BLaER1 treated with 17β-estradiol and CSF1 and Interleukin-3, amounts not matched to agents 10 nM and 100 nM (cell line): ENCODE data around the gene GJA8.
A peak's percentile ranks its signal among the peaks of the same experiment; 100 is the strongest.
"Not testable (repeated sequence)": the region's sequence is repeated elsewhere in the genome, so short reads cannot be mapped to it uniquely, and the experiment has no call there.

Experiments used
- H3K27ac ChIP-seq, 11 experiments: shearing (Covaris generic); formaldehyde crosslinking; 2 replicates each; pipeline ENCODE4 v1.8.1; 2022
- H3K27me3 ChIP-seq, 11 experiments: shearing (Covaris generic); formaldehyde crosslinking; 2 replicates each; pipeline ENCODE4 v1.8.1; 2022
- H3K36me3 ChIP-seq, 11 experiments: shearing (Covaris generic); formaldehyde crosslinking; 2 replicates each; pipeline ENCODE4 v1.8.1; 2022
- H3K4me1 ChIP-seq, 10 experiments: shearing (Covaris generic); formaldehyde crosslinking; 2 replicates each; pipeline ENCODE4 v1.8.1; 2022
- H3K4me2 ChIP-seq, 11 experiments: shearing (Covaris generic); formaldehyde crosslinking; 2 replicates each; pipeline ENCODE4 v1.8.1; 2022
- H3K4me3 ChIP-seq, 10 experiments: shearing (Covaris generic); formaldehyde crosslinking; 2 replicates each; pipeline ENCODE4 v1.8.1; 2022
- H3K9ac ChIP-seq, 11 experiments: shearing (Covaris generic); formaldehyde crosslinking; 2 replicates each; pipeline ENCODE4 v1.8.1; 2022
- H3K9me3 ChIP-seq, 11 experiments: shearing (Covaris generic); formaldehyde crosslinking; replicated peaks in 1 of 11; 2 replicates each; pipeline ENCODE4 v1.8.1; 2022
- H4K20me1 ChIP-seq, 11 experiments: shearing (Covaris generic); formaldehyde crosslinking; 2 replicates each; pipeline ENCODE4 v1.8.1; 2022
- Cebpa-rat ChIP-seq, 11 experiments: shearing (Covaris generic); IDR thresholded peaks; 2 replicates each; pipeline ENCODE4 v1.8.1; 2022

The GJA8 gene

DNA sequence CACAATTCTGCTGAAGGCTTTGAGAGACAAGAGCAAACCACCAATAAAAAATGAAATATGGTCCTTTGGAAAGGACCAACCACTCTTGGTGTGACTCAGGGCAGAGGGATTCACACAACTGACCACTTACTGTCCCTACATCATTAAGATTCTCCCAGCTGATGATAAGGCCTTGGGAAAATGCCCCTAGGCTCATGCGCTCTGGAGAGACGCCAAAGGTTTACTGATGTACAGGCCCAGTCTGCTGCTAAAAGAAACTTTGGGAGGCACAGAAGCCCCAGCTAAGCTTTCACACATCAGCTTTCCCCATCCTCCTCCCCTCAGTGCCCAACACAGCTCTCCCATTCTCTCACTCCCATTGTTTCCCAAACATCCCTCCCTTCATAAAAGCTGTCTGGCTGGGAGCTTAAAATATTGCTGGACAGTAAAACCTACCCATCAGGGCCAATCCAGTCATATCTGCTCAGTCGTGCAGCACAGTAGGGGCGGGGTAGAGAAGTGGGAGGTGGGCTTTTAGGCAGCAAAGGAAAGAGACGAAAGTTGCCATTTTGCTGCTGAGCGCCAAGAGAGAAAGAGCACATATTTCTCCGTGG is at the start of gene GJA8:
GJA8 (plus strand) TSS at position 543 of the 593 bp plus-strand sequence. CDS start 5,161 bp downstream, outside the sequence.
- H3K4me2 ChIP-seq, result peak within 1 kb of the TSS in 10 of 11 experiments; percentile 33 to 73 (median 54); a peak in 21 of 22 replicates
- no peaks in the 10 kb centered on the region for H4K20me1 ChIP-seq
- no peak within 1 kb of the TSS for H3K4me3 ChIP-seq
- H3K36me3 ChIP-seq, result no peaks in the 10 kb centered on the region
- H3K27ac ChIP-seq, result peak within 1 kb of the TSS in 3 of 11 experiments; percentile 3 to 31 (median 15); a peak in 1 of 22 replicates
- H3K4me1 ChIP-seq, result peaks cover 4 to 39% (median 29%) of the 10 kb centered on the region in 10 experiments; a peak in 19 of 20 replicates
- no peak within 1 kb of the TSS for H3K9ac ChIP-seq
- no peaks in the 10 kb centered on the region for H3K27me3 ChIP-seq
- TF ChIP-seq Cebpa-rat (IDR thresholded peaks at IDR 0.05), result no peak
- peaks cover 0 to 6% (median 0%) of the 10 kb centered on the region in 11 experiments; a peak in 1 of 22 replicates for H3K9me3 ChIP-seq

DNA sequence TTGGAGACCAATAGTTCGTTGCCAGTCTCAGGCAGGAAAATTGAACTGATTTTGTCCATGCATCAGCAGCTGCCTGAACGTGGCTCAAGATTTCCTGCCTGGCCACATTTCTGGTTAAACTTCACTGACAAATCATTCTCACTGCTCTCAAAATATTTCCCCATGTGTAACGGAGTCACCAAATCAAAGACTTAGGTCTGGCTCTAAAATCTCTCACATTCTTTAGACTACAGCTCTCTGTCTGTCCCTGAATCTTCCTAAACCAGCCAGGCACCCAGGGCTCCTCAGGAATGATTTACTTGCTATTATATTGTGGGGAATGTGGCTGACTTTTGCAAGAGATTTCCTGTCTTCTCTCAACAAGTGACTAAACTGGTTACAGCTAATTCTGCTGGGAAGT is 49.2 kb upstream of the GJA8 start:
- no peak for TF ChIP-seq Cebpa-rat (IDR thresholded peaks at IDR 0.05)
- Histone ChIP-seq H3K9me3 (peaks cover 0 to 6% (median 0%) of the 10 kb centered on the region in 11 experiments; a peak in 3 of 22 replicates), H3K27ac (no peak overlapping the region), H3K4me1 (peaks cover 0 to 25% (median 14%) of the 10 kb centered on the region in 10 experiments; a peak in 16 of 20 replicates), H3K27me3 (no peaks in the 10 kb centered on the region), H3K4me2 (peak overlapping the region in 10 of 11 experiments; percentile 30 to 66 (median 46); a peak in 18 of 22 replicates), H3K9ac (0 out of 22 replicates have a peak overlapping the region, but pooled peaks of 1 of the 11 experiments have one; percentile 22), H3K36me3 (no peaks in the 10 kb centered on the region), H4K20me1 (no peaks in the 10 kb centered on the region), H3K4me3 (no peak overlapping the region)

DNA sequence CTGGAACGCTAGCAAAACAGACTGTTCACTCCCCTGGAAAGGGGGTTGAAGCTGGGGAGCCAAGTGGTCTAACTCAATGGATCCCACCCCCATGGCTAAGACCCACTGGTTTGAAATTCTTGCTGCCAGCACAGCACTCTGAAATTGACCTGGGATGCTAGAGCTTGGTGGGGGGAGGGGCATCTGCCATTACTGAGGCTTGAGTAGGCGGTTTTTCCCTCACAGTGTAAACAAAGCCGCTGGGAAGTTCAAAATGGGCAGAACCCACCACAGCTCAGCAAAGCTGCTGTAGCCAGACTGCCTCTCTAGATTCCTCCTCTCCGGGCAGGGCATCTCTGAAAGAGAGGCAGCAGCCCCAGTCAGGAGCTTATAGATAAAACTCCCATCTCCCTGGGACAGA is 47.6 kb upstream of the GJA8 start:
- not testable (repeated sequence) for H3K27ac ChIP-seq, H4K20me1 ChIP-seq, H3K27me3 ChIP-seq, H3K36me3 ChIP-seq, H3K4me3 ChIP-seq, H3K9ac ChIP-seq
- peaks cover 0 to 13% (median 4%) of the 10 kb centered on the region in 11 experiments; a peak in 3 of 22 replicates for H3K9me3 ChIP-seq
- H3K4me2 ChIP-seq, result peak overlapping the region in 1 of 11 experiments; percentile 18; a peak in 1 of 22 replicates
- peaks cover 0 to 25% (median 14%) of the 10 kb centered on the region in 10 experiments; a peak in 16 of 20 replicates for H3K4me1 ChIP-seq

DNA sequence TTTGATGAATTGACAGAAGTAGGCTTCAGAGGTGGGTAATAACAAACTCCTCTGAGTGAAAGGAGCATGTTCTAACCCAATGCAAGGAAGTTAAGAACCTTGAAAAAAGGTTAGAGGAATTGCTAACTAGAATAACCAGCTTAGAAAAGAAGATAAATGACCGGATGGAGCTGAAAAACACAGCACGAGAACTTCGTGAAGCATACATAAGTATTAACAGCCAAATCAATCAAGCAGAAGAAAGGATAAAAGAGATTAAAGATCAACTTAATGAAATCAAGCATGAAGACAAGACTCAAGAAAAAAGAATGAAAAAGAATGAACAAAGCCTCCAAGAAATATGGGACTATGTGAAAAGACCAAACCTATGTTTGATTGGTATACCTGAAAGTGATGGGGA is 46.6 kb upstream of the GJA8 start:
- not testable (repeated sequence) for H3K4me3 ChIP-seq, H3K9ac ChIP-seq, H3K27me3 ChIP-seq, H3K36me3 ChIP-seq, H4K20me1 ChIP-seq, H3K27ac ChIP-seq
- Histone ChIP-seq H3K4me2 (peak overlapping the region in 3 of 11 experiments; percentile 18 to 23 (median 18); a peak in 3 of 22 replicates), H3K4me1 (peaks cover 0 to 25% (median 14%) of the 10 kb centered on the region in 10 experiments; a peak in 16 of 20 replicates), H3K9me3 (peaks cover 0 to 15% (median 6%) of the 10 kb centered on the region in 11 experiments; a peak in 12 of 22 replicates)

DNA sequence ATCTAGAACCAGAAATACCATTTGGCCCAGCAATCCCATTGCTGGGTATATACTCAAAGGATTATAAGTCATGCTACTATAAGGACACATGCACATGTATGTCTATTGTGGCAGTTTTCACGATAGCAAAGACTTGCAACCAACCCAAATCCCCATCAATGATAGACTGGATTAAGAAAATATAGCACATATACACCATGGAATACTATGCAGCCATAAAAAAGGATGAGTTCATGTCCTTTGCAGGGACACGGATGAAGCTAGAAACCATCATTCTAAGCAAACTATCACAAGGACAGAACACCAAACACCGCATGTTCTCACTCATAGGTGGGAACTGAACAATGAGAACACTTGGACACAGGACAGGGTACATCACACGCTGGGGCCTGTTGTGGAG is 35.4 kb upstream of the GJA8 start:
- H3K4me2 ChIP-seq, H3K4me3 ChIP-seq, H3K36me3 ChIP-seq, H4K20me1 ChIP-seq, H3K9ac ChIP-seq, H3K27ac ChIP-seq, H3K27me3 ChIP-seq, H3K4me1 ChIP-seq, H3K9me3 ChIP-seq: not testable (repeated sequence)

DNA sequence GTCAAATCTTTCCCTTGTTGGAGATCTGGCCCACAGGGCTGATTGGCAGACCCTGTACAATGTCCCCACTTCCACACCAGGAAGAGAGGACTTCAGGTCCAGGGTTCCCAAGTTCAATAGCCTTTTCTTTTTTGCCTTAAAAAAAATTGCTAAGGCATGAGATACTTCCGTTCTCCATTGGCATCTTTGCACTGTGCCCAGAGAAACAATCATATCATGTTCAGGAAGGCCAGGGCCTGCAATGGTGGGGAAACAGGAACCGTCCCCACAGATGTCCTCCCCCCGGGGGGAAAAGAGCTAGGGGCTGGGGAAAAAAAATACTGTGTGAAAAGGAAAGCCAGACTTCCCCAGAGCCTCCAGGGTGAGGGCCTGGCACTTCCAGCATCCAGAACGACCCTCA is 24.6 kb upstream of the GJA8 start:
- Histone ChIP-seq H3K27ac (no peak overlapping the region), H3K9me3 (peaks cover 6 to 14% (median 9%) of the 10 kb centered on the region in 11 experiments; a peak in 17 of 22 replicates), H4K20me1 (no peaks in the 10 kb centered on the region), H3K9ac (no peak overlapping the region), H3K36me3 (no peaks in the 10 kb centered on the region), H3K27me3 (no peaks in the 10 kb centered on the region), H3K4me1 (peaks cover 0 to 8% (median 3%) of the 10 kb centered on the region in 10 experiments; a peak in 6 of 20 replicates), H3K4me3 (no peak overlapping the region), H3K4me2 (peak overlapping the region in 7 of 11 experiments; percentile 4 to 30 (median 15); a peak in 5 of 22 replicates)
- no peak for TF ChIP-seq Cebpa-rat (IDR thresholded peaks at IDR 0.05)

DNA sequence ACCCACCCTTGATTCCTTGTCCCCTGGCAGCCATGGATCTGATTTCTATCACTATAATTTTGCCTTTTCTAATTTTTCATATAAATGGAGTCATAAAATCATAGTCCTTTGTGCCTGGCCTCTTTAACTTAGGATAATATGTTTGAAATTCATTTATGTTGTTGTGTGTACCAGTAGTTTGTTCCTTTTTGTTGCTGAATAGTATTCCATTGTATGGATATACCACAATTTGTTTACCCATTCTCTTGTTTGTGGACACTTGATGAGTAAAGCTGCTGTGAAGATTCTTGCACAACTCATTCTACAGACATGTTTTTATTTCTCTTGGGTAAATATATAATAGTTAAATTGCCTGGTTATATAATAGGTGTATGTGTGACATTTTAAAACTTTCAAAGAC is 22.7 kb upstream of the GJA8 start:
- Histone ChIP-seq H4K20me1 (no peaks in the 10 kb centered on the region), H3K4me2 (no peak overlapping the region), H3K36me3 (no peaks in the 10 kb centered on the region), H3K4me3 (no peak overlapping the region), H3K9me3 (peaks cover 6 to 14% (median 9%) of the 10 kb centered on the region in 11 experiments; a peak in 17 of 22 replicates), H3K27ac (no peak overlapping the region), H3K4me1 (peaks cover 0 to 8% (median 3%) of the 10 kb centered on the region in 10 experiments; a peak in 6 of 20 replicates), H3K9ac (no peak overlapping the region), H3K27me3 (no peaks in the 10 kb centered on the region)
- no peak for TF ChIP-seq Cebpa-rat (IDR thresholded peaks at IDR 0.05)

DNA sequence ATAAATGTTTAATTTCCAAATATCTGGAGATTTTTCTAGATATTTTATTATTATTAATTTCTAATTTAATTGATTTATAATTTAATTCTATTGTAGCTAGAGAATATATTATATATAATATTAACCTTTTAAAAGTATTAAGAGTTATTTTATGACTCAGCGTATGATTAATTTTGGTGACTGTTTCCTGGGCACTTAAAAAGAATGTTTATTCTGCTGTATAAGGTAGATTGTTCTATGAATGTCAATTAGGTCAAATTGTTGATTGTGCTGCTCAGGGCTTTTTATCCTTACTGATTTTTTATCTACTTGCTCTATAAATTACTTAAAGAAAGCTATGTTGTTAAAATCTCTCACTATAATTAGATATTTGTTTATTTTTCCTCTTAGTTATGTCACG is 20.1 kb upstream of the GJA8 start:
- Histone ChIP-seq H3K4me3 (no peak overlapping the region), H3K4me2 (no peak overlapping the region), H3K27ac (no peak overlapping the region), H3K27me3 (no peaks in the 10 kb centered on the region), H4K20me1 (no peaks in the 10 kb centered on the region), H3K9ac (no peak overlapping the region), H3K4me1 (peaks cover 0 to 8% (median 3%) of the 10 kb centered on the region in 10 experiments; a peak in 6 of 20 replicates), H3K9me3 (peaks cover 6 to 14% (median 9%) of the 10 kb centered on the region in 11 experiments; a peak in 17 of 22 replicates), H3K36me3 (no peaks in the 10 kb centered on the region)
- TF ChIP-seq Cebpa-rat (IDR thresholded peaks at IDR 0.05), result no peak

DNA sequence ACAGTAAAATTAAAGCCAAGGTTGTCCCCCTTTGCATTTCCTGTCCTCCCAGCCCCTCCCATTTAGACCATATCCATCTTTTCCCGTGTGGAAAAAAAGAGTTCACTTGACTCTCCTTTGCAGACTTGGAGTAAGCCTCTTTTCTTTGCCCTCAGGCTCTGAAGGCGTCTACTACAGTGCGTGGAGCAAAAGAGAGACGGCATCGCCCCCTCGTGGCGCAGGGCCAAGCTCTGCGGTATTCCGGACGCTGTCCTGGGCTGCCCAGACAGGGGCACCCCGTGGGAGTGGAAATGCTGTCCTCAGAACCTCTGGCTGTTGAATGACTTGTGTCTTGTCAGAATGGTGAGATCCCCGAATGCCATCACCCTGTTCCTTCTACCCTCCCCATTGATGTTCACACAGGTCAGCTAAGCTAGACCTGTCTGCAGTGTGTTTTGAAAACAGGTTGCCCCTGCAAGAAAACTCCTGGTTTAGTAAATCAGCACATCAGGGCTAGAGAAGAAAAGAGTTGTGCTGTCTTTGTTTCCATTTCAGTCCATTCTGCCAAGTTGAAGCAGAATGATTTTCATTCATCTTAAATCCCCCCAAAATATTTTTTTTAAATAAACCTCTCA is 12.3 kb upstream of the GJA8 start:
- no peak for TF ChIP-seq Cebpa-rat (IDR thresholded peaks at IDR 0.05)

More for the DNA sequence above, 12.3 kb upstream of the GJA8 start:
- Histone ChIP-seq H3K4me3 (no peak overlapping the region), H3K4me1 (peaks cover 0 to 5% (median 0%) of the 10 kb centered on the region in 10 experiments; a peak in 1 of 20 replicates), H3K9ac (no peak overlapping the region), H3K4me2 (no peak overlapping the region), H4K20me1 (no peaks in the 10 kb centered on the region), H3K27ac (no peak overlapping the region), H3K36me3 (no peaks in the 10 kb centered on the region), H3K9me3 (no peaks in the 10 kb centered on the region), H3K27me3 (no peaks in the 10 kb centered on the region)
